ENCODE results near the gene RGS7. TPM values are rescaled to one million over a fixed set of nuclear protein-coding genes. Genes with fewer than 3 reads are reported as not detected.

RGS7 gene
- total and polyA plus RNA-seq, 2 of the 8 experiments (the other 6 are each of a cell fraction or from before 2014, with no cell fraction given), result 1.6 to 3.0 TPM

GRCh38 chr1:241389400-241389799, 32.4 kb upstream of the RGS7 start (continued):
- TF ChIP-seq EGR1 (IDR thresholded peaks at IDR 0.05; ENCODE audit: borderline replicate concordance, low read depth, low read length), result no peak
- TF ChIP-seq E2F6 (IDR thresholded peaks at IDR 0.05), result no peak
- TF ChIP-seq PHF8 (conservative IDR thresholded peaks at IDR 0.05; ENCODE audit: low read depth, low read length), result no peak
- no peak for TF ChIP-seq CREB1 (IDR thresholded peaks at IDR 0.05)
- no peak for TF ChIP-seq POU5F1 (IDR thresholded peaks at IDR 0.05; ENCODE audit: low read depth, low read length)
- no peak for TF ChIP-seq BRCA1 (IDR thresholded peaks at IDR 0.05; ENCODE audit: low read depth, low read length)
